ENCODE measurements around the gene SIL1. TPM values are rescaled to one million over a fixed set of nuclear protein-coding genes. Genes with fewer than 3 reads are reported as not detected.

Gene SIL1
- total RNA-seq, 3 donors from 2014 or later (not counting 1 experiment from before 2014, with no cell fraction given), result 16.9 to 22.5 (median 22.4) TPM

DNA sequence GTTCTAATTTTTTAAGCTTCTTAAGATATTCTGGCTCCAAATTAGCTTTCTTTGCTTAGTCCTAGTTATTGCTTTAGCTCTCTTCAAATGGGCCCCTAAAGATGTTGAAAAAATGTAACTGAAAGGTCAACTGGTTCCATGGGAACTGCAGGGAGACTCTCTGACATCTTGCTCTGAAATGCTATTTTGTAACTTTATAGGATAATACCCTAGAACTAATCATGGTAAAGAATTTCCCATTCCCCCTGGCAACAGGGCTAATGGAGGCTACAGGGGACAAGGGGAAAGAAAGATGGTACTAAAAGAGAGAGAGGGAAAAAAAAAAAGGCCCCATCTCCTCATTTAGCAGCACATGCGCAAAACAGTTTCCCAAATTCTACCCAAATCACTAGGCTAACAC, 39.4 kb downstream of the SIL1 start:
- Mint-ChIP-seq H3K27me3 (ENCODE audit: low read depth in 2 of 2) (no peaks in the 10 kb centered on the region), H3K27ac (no peak overlapping the region), H3K9me3 (no peaks in the 10 kb centered on the region), H3K36me3 (no peaks in the 10 kb centered on the region), H3K4me1 (peaks cover 15% of the 10 kb centered on the region in 2 donors), H3K4me3 (no peak overlapping the region)
- ATAC-seq, result no peak
- TF ChIP-seq, protein P1, sequence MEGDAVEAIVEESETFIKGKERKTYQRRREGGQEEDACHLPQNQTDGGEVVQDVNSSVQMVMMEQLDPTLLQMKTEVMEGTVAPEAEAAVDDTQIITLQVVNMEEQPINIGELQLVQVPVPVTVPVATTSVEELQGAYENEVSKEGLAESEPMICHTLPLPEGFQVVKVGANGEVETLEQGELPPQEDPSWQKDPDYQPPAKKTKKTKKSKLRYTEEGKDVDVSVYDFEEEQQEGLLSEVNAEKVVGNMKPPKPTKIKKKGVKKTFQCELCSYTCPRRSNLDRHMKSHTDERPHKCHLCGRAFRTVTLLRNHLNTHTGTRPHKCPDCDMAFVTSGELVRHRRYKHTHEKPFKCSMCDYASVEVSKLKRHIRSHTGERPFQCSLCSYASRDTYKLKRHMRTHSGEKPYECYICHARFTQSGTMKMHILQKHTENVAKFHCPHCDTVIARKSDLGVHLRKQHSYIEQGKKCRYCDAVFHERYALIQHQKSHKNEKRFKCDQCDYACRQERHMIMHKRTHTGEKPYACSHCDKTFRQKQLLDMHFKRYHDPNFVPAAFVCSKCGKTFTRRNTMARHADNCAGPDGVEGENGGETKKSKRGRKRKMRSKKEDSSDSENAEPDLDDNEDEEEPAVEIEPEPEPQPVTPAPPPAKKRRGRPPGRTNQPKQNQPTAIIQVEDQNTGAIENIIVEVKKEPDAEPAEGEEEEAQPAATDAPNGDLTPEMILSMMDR (IDR thresholded peaks at IDR 0.05), result no peak
- Histone ChIP-seq H3K4me1 (ENCODE audit: control insufficient read depth, insufficient read depth, low read length) (no peaks in the 10 kb centered on the region), H3K9me3 (ENCODE audit: control insufficient read depth, insufficient read depth, low read length) (no peaks in the 10 kb centered on the region), H3K27ac (ENCODE audit: low read length) (no peak overlapping the region), H3K4me3 (ENCODE audit: low read length) (no peak overlapping the region), H3K27me3 (ENCODE audit: control insufficient read depth, insufficient read depth, low read length) (no peaks in the 10 kb centered on the region), H3K36me3 (ENCODE audit: control insufficient read depth, insufficient read depth, low read length) (no peaks in the 10 kb centered on the region)
- no CpG with 5 or more reads among the region's 1 CpG for WGBS (ENCODE audit: insufficient coverage)
- intact Hi-C loops (cut with micrococcal nuclease), result no loop called here
- no peak for DNase-seq

- Histone ChIP-seq H3K4me1 (ENCODE audit: control insufficient read depth, insufficient read depth, low read length) (no peaks in the 10 kb centered on the region), H3K4me3 (ENCODE audit: low read length) (no peak overlapping the region), H3K9me3 (ENCODE audit: control insufficient read depth, insufficient read depth, low read length) (no peaks in the 10 kb centered on the region), H3K36me3 (ENCODE audit: control insufficient read depth, insufficient read depth, low read length) (no peaks in the 10 kb centered on the region), H3K27ac (ENCODE audit: low read length) (no peak overlapping the region), H3K27me3 (ENCODE audit: control insufficient read depth, insufficient read depth, low read length) (no peaks in the 10 kb centered on the region)
- DNase-seq, result no peak
- ATAC-seq, result no peak
- Mint-ChIP-seq H3K27me3 (ENCODE audit: low read depth in 2 of 2) (no peaks in the 10 kb centered on the region), H3K9me3 (no peaks in the 10 kb centered on the region), H3K4me1 (peaks cover 15% of the 10 kb centered on the region in 2 donors), H3K27ac (no peak overlapping the region), H3K4me3 (no peak overlapping the region), H3K36me3 (no peaks in the 10 kb centered on the region)
- TF ChIP-seq, protein P1 (IDR thresholded peaks at IDR 0.05), result no peak
- intact Hi-C loops (cut with micrococcal nuclease), result no loop called here
Observed at GRCh38 chr5:139157556-139157955, 40.6 kb downstream of the SIL1 start.

DNA sequence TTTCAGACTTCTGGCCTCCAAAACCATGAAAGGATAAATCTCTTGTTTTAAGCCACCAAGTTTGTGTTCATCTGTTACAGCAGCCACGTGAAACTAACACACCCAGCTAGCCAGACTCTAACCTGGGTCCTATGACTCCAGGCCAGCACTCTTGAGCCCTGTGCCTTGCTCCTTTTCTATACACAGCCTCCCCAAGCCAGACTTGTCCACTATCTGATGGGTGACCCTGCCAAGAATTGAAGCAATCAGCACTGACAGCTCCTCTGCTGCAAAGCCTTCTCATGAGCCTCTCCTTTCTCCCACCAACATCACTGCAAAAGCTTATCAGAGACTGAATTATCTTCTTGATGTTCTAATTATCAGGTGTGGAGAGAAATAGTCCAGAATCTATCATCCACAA, 41.4 kb downstream of the SIL1 start:
- no peaks in the 10 kb centered on the region for H3K27me3 Mint-ChIP-seq (ENCODE audit: low read depth in 2 of 2)
- DNase-seq (no peak), ATAC-seq (no peak)
- Histone ChIP-seq H3K9me3 (ENCODE audit: control insufficient read depth, insufficient read depth, low read length) (no peaks in the 10 kb centered on the region), H3K27ac (ENCODE audit: low read length) (no peak overlapping the region), H3K4me1 (ENCODE audit: control insufficient read depth, insufficient read depth, low read length) (no peaks in the 10 kb centered on the region), H3K27me3 (ENCODE audit: control insufficient read depth, insufficient read depth, low read length) (no peaks in the 10 kb centered on the region), H3K36me3 (ENCODE audit: control insufficient read depth, insufficient read depth, low read length) (no peaks in the 10 kb centered on the region), H3K4me3 (ENCODE audit: low read length) (no peak overlapping the region)
- WGBS (ENCODE audit: insufficient coverage), result 92% methylated on average over 1 of the region's 1 CpG
- no peak overlapping the region for H3K4me3 Mint-ChIP-seq
- H3K9me3 Mint-ChIP-seq, result no peaks in the 10 kb centered on the region
- H3K4me1 Mint-ChIP-seq, result peaks cover 8 to 15% of the 10 kb centered on the region in 2 donors
- H3K27ac Mint-ChIP-seq, result no peak overlapping the region
- intact Hi-C loops (cut with micrococcal nuclease), result no loop called here
- no peaks in the 10 kb centered on the region for H3K36me3 Mint-ChIP-seq
- TF ChIP-seq, protein P1 (IDR thresholded peaks at IDR 0.05), result no peak

DNA sequence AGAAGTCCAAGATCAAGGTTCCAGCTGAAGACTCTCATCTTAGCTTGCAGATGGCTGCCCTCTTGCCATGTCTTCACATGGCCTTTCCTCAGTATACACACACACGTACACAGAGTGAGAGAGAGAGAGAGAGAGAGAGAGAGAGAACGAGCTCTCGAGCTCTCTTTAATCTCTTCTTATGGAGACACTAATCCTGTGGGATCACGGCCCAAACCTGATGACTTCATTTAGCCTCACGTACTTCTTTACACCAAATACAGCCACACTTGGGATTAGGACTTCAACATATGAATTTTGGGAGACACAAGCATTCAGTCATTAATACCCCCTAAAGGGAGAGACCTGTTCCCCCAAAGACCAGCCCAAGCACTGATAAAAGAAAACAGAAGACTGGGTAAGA, 42.8 kb downstream of the SIL1 start:
- H3K4me1 ChIP-seq (ENCODE audit: control insufficient read depth, insufficient read depth, low read length), result no peaks in the 10 kb centered on the region
- Mint-ChIP-seq H3K27ac (no peak overlapping the region), H3K27me3 (ENCODE audit: low read depth in 2 of 2) (no peaks in the 10 kb centered on the region), H3K9me3 (no peaks in the 10 kb centered on the region), H3K4me1 (peaks cover 10 to 18% of the 10 kb centered on the region in 2 donors), H3K4me3 (no peak overlapping the region), H3K36me3 (no peaks in the 10 kb centered on the region)
- no peaks in the 10 kb centered on the region for H3K36me3 ChIP-seq (ENCODE audit: control insufficient read depth, insufficient read depth, low read length)
- no peak for ATAC-seq
- no peak overlapping the region for H3K4me3 ChIP-seq (ENCODE audit: low read length)
- DNase-seq, result no peak
- H3K27ac ChIP-seq (ENCODE audit: low read length), result no peak overlapping the region
- H3K9me3 ChIP-seq (ENCODE audit: control insufficient read depth, insufficient read depth, low read length), result no peaks in the 10 kb centered on the region
- WGBS (ENCODE audit: insufficient coverage), result 100% methylated on average over 3 of the region's 5 CpGs
- TF ChIP-seq, protein P1 (IDR thresholded peaks at IDR 0.05), result no peak
- H3K27me3 ChIP-seq (ENCODE audit: control insufficient read depth, insufficient read depth, low read length), result no peaks in the 10 kb centered on the region
- intact Hi-C loops (cut with micrococcal nuclease), result no loop called here

All from natural killer cell (primary cell).